K562 (cell line): ENCODE measurements around the gene MDM4. TPM values are rescaled to one million over a fixed set of nuclear protein-coding genes. Genes with fewer than 3 reads are reported as not detected.

ENCODE experiments used
- ATAC-seq: fragments of 200-7000 bp; cut with Tn5 transposase; 3 replicates; pipeline ENCODE4 v1.9.1; 2020; ENCODE audit warnings: moderate library complexity
- BruUV-seq: library from RNA; stranded (reverse); fragments of 400-500 nt; replicated peaks from 2 replicates; lab custom pipeline; 2021; lab: Mats Ljungman, UMichigan
- CTCF ChIA-PET: fragments of 300-600 bp; formaldehyde crosslinking; extraction: SDS; loops from one replicate; lab custom pipeline; 2021; ENCODE audit warnings: low intra/inter-chr PET ratio; lab: Yijun Ruan, JAX
- POLR2A ChIA-PET: fragments of 300-600, 350-650 bp; sonication (Branson Sonifier 250); formaldehyde crosslinking; extraction: SDS; loops from one replicate; lab custom pipeline; 2021; ENCODE audit warnings: antibody characterized with exemption, inconsistent platforms; lab: Yijun Ruan, JAX
- DNase-seq, 4 experiments: peaks; one replicate each; pipeline versions ENCODE4 v3.0.0 to v3.0.0-alpha.2; 2011 to 2018; ENCODE audit warnings: low spot score in 3 of 4, mixed read lengths in 3 of 4; ENCODE audit errors: extremely low read depth in 1 of 4
- FAIRE-seq: peaks from 2 replicates; lab custom pipeline; 2011; peaks lifted over from hg19 to GRCh38; lab: Jason Lieb, UNC
- H2AFZ ChIP-seq: 2 replicates; pipeline ENCODE4 v1.6.0; 2011; ENCODE audit warnings: low read depth, low read length, control low read depth, inconsistent platforms
- H3K27ac ChIP-seq: fragments of 200-600 bp; 3 replicates; pipeline ENCODE4 v1.8.0; 2011; ENCODE audit warnings: low read depth, mild to moderate bottlenecking, control low read depth, inconsistent platforms, low read length, moderate library complexity, mixed read lengths; ENCODE audit errors: extremely low read depth
- H3K27me3 ChIP-seq, 2 experiments: fragments of 300-600 bp in 1 of 2; 2 replicates in 1 of 2; 3 replicates in 1 of 2; pipeline versions ENCODE4 v1.6.0 to v1.8.0; 2011; ENCODE audit warnings: inconsistent platforms in 2 of 2, low read length in 2 of 2, mild to moderate bottlenecking in 1 of 2, mixed read lengths in 1 of 2, moderate library complexity in 1 of 2; ENCODE audit not compliant: control insufficient read depth in 2 of 2, insufficient read depth in 2 of 2
- H3K36me3 ChIP-seq: fragments of 300-600 bp; 3 replicates; pipeline ENCODE4 v1.8.0; 2011; ENCODE audit warnings: mild to moderate bottlenecking, low read length, inconsistent platforms; ENCODE audit not compliant: control insufficient read depth, insufficient read depth
- H3K4me1 ChIP-seq, 2 experiments: fragments of 200-600 bp in 1 of 2; replicated peaks in 1 of 2; 2 replicates in 1 of 2; 3 replicates in 1 of 2; pipeline versions ENCODE4 v1.5.1 to v1.8.0; 2011; ENCODE audit warnings: inconsistent platforms in 2 of 2, low read length in 2 of 2, mild to moderate bottlenecking in 1 of 2, mixed read lengths in 1 of 2, moderate library complexity in 1 of 2; ENCODE audit not compliant: control insufficient read depth in 2 of 2, insufficient read depth in 2 of 2
- H3K4me2 ChIP-seq: 2 replicates; pipeline ENCODE4 v1.6.1; 2011; ENCODE audit warnings: low read length, control low read depth, inconsistent platforms, mixed read lengths; ENCODE audit not compliant: insufficient read depth
- H3K4me3 ChIP-seq: fragments of 200-600 bp; sonication (generic), shearing (Covaris generic); 2 replicates; pipeline ENCODE4 v1.5.1; 2016; ENCODE audit warnings: control low read depth, inconsistent platforms
- H3K79me2 ChIP-seq: fragments of 200-600 bp; 3 replicates; pipeline ENCODE4 v1.8.0; 2011; ENCODE audit warnings: low read length, inconsistent platforms; ENCODE audit not compliant: control insufficient read depth, insufficient read depth
- H3K9ac ChIP-seq, 2 experiments: 2 replicates each; pipeline versions ENCODE4 v1.6.0 to v1.6.1; 2011; ENCODE audit warnings: low read depth in 2 of 2, low read length in 2 of 2, control low read depth in 1 of 2, inconsistent platforms in 1 of 2, mild to moderate bottlenecking in 1 of 2, mixed read lengths in 1 of 2; ENCODE audit not compliant: insufficient read depth in 1 of 2
- H3K9me1 ChIP-seq: one replicate; pipeline ENCODE4 v1.6.0; 2011; ENCODE audit warnings: inconsistent platforms, mild to moderate bottlenecking, low read length, moderate library complexity; ENCODE audit not compliant: control insufficient read depth, insufficient read depth
- H3K9me3 ChIP-seq: replicated peaks from 2 replicates; pipeline ENCODE4 v1.5.1; 2011; ENCODE audit warnings: low read depth, low read length, inconsistent platforms; ENCODE audit not compliant: control insufficient read depth, insufficient read depth
- H4K20me1 ChIP-seq: replicated peaks from 2 replicates; pipeline ENCODE4 v1.6.1; 2011; ENCODE audit warnings: low read length, inconsistent platforms, mixed read lengths; ENCODE audit not compliant: control insufficient read depth, insufficient read depth
- HDAC8 ChIP-seq: fragments of 450-650 bp; IDR thresholded peaks from 2 replicates; pipeline ENCODE4 v1.6.1; 2016; ENCODE audit warnings: mild to moderate bottlenecking, missing genetic modification characterization, moderate library complexity, missing compliant biosample characterization
- ZNF316 ChIP-seq: fragments of 450-650 bp; IDR thresholded peaks from 2 replicates; pipeline ENCODE4 v1.6.1; 2016
- ZNF561 ChIP-seq: fragments of 450-650 bp; formaldehyde crosslinking; conservative IDR thresholded peaks from 2 replicates; pipeline ENCODE4 v1.4.0; 2020; ENCODE audit warnings: mild to moderate bottlenecking, moderate library complexity
- WGBS: fragments of 100-300 bp; shearing (Covaris generic); methylation state at CpG from one replicate; pipeline ENCODE4 v1.1.6; 2016; ENCODE audit warnings: low coverage, mixed read lengths; ENCODE audit not compliant: insufficient coverage; ENCODE audit errors: missing lambda C conversion rate; 5-methylcytosine and 5-hydroxymethylcytosine counted together
- in situ Hi-C: fragments of 300-500 bp; cut with MboI; formaldehyde crosslinking; loops from 4 replicates; pipeline ENCODE4 v1.15.0; 2018; ENCODE audit warnings: inconsistent platforms, mixed read lengths
- intact Hi-C: fragments of 100-400 bp; cut with micrococcal nuclease; formaldehyde crosslinking; loops from 2 replicates; pipeline ENCODE4 v1.14.2; 2022
- polyA plus RNA-seq, 8 experiments: library from polyadenylated mRNA; depleted of rRNA in 4 of 8; stranded (reverse) in 5 of 8; unstranded in 3 of 8; fragments of >200 nt; fragmentation: Nextera tagmentation in 2 of 8; fragmentation: Illumina TruSeq in 1 of 8; extraction: Ambion mirVana in 2 of 8; extraction: Trizol in 1 of 8; gene quantifications; 2 replicates each; pipeline versions ENCODE4 v1.2.1 to v1.2.3, GENCODE V29; 2011 to 2014; ENCODE audit warnings: inconsistent platforms in 1 of 8, missing spikeins in 1 of 8
- total RNA-seq, 7 experiments: library from RNA; depleted of rRNA in 6 of 7; stranded (reverse); fragments of >200 nt in 6 of 7; fragmentation: Illumina TruSeq in 2 of 7; extraction: Trizol in 2 of 7; gene quantifications; 2 replicates each; pipeline versions ENCODE4 v1.2.1 to v1.2.3, GENCODE V29; 2011 to 2021; ENCODE audit warnings: low replicate concordance in 1 of 7
- TF ChIP-seq, protein P1 (sequence below), 2 experiments: IDR thresholded peaks; 2 replicates each; pipeline ENCODE4 v1.6.1; 2012; ENCODE audit warnings: improper control_type of control experiment in 2 of 2, low read depth in 2 of 2, low read length in 2 of 2, borderline replicate concordance in 1 of 2

The MDM4 gene
- total and polyA plus RNA-seq, 9 of the 15 experiments (the other 6 are each of a cell fraction or from before 2014, with no cell fraction given), result 3.3 to 61.7 (median 21.2) TPM

- Histone ChIP-seq H3K4me1 (0 out of 5 replicates have a peak, but pooled peaks cover 3% of the 10 kb centered on the region in 2 experiments), H3K9me1 (no peaks in the 10 kb centered on the region), H3K9ac (peak overlapping the region in 1 of 2 experiments; percentile 74; a peak in 2 of 4 replicates), H3K36me3 (no peaks in the 10 kb centered on the region), H3K79me2 (no peaks in the 10 kb centered on the region), H2AFZ (peak overlapping the region; percentile 43; the same call in 1 of the 2 replicates), H3K4me2 (no peak overlapping the region), H4K20me1 (0 out of 2 replicates have a peak, but pooled peaks cover 4% of the 10 kb centered on the region), H3K4me3 (no peak overlapping the region), H3K27me3 (peaks cover 5 to 16% of the 10 kb centered on the region in 2 experiments; a peak in 3 of 5 replicates), H3K9me3 (no peaks in the 10 kb centered on the region), H3K27ac (no peak overlapping the region)
- ATAC-seq (peak; percentile 9; the same call in 1 of the 3 replicates), DNase-seq (no peak), FAIRE-seq (no peak)
- ChIA-PET POLR2A (interaction anchor here (0.6 to 1.6 kb wide), 7 partner anchors 8 to 224 kb away, joined by 3 to 6 read pairs (median 3); no protein-coding TSS in a partner anchor), CTCF (interaction anchor here (1.1 kb wide), 1 partner anchor 227 kb away, joined by 4 read pairs; no protein-coding TSS in a partner anchor)
- WGBS, result 43% methylated on average over 18 of the region's 18 CpGs
- in situ Hi-C loops, result no loop called here
- no peak for TF ChIP-seq HDAC8 (tag)
- no TSS peak for BruUV-seq
- intact Hi-C loops, result no loop called here
Measured at GRCh38 chr1:204578867-204579664, 62.9 kb downstream of the MDM4 start.

GRCh38 chr1:204579681-204580080 is 63.5 kb downstream of the MDM4 start:
- in situ Hi-C loops, result no loop called here
- Histone ChIP-seq H3K79me2 (no peaks in the 10 kb centered on the region), H3K27ac (no peak overlapping the region), H3K27me3 (peaks cover 5 to 16% of the 10 kb centered on the region in 2 experiments; a peak in 3 of 5 replicates), H3K4me2 (no peak overlapping the region), H3K9ac (no peak overlapping the region), H2AFZ (no peak overlapping the region), H3K9me3 (no peaks in the 10 kb centered on the region), H3K4me3 (no peak overlapping the region), H3K9me1 (no peaks in the 10 kb centered on the region), H4K20me1 (0 out of 2 replicates have a peak, but pooled peaks cover 4% of the 10 kb centered on the region), H3K36me3 (no peaks in the 10 kb centered on the region), H3K4me1 (0 out of 5 replicates have a peak, but pooled peaks cover 3% of the 10 kb centered on the region in 2 experiments)
- POLR2A ChIA-PET, result interaction anchor here (0.6 to 1.0 kb wide), 5 partner anchors 9 to 223 kb away, joined by 3 to 4 read pairs (median 3); no protein-coding TSS in a partner anchor
- FAIRE-seq, result no peak
- DNase-seq, result no peak
- CTCF ChIA-PET, result interaction anchor here (0.9 to 1.1 kb wide), 2 partner anchors 227 to 228 kb away, joined by 4 read pairs; no protein-coding TSS in a partner anchor
- WGBS, result 27% methylated on average over 6 of the region's 6 CpGs
- ATAC-seq, result no peak
- intact Hi-C loops, result no loop called here
- TF ChIP-seq ZNF561 (CRISPR knock-in tag) (no peak), ZNF316 (no peak)
- TF ChIP-seq, protein P1, sequence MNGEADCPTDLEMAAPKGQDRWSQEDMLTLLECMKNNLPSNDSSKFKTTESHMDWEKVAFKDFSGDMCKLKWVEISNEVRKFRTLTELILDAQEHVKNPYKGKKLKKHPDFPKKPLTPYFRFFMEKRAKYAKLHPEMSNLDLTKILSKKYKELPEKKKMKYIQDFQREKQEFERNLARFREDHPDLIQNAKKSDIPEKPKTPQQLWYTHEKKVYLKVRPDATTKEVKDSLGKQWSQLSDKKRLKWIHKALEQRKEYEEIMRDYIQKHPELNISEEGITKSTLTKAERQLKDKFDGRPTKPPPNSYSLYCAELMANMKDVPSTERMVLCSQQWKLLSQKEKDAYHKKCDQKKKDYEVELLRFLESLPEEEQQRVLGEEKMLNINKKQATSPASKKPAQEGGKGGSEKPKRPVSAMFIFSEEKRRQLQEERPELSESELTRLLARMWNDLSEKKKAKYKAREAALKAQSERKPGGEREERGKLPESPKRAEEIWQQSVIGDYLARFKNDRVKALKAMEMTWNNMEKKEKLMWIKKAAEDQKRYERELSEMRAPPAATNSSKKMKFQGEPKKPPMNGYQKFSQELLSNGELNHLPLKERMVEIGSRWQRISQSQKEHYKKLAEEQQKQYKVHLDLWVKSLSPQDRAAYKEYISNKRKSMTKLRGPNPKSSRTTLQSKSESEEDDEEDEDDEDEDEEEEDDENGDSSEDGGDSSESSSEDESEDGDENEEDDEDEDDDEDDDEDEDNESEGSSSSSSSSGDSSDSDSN (IDR thresholded peaks at IDR 0.05; ENCODE audit: borderline replicate concordance in 1 of 2, low read depth in 2 of 2, low read length in 2 of 2), result 0 out of 4 replicates have a peak, but pooled peaks of 1 of the 2 experiments have one; percentile 3
- no TSS peak for BruUV-seq
